GM19238 (cell line): ENCODE results near the gene AP5S1.
A peak's percentile ranks its signal among the peaks of the same experiment; 100 is the strongest.
"Not testable (repeated sequence)": the region's sequence is repeated elsewhere in the genome, so short reads cannot be mapped to it uniquely, and the experiment has no call there.

Experiments
- DNase-seq: peaks from one replicate; pipeline ENCODE4 v3.0.0; 2011; ENCODE audit warnings: low spot score; ENCODE audit not compliant: insufficient read length

AP5S1 gene

GRCh38 chr20:3789201-3789600, 31.1 kb upstream of the AP5S1 start:
- not testable (repeated sequence) for DNase-seq

GRCh38 chr20:3794168-3794567, 26.2 kb upstream of the AP5S1 start:
- not testable (repeated sequence) for DNase-seq

GRCh38 chr20:3794701-3795420, 25.5 kb upstream of the AP5S1 start:
- no peak for DNase-seq

GRCh38 chr20:3795511-3796468, 24.6 kb upstream of the AP5S1 start, which contains the start of gene CDC25B:
Gene CDC25B, plus strand, starts transcription at chr20:3796310. Its CDS starts 222 bp downstream, at chr20:3796532.
- peak; percentile 89 for DNase-seq

GRCh38 chr20:3796477-3797225, 23.7 kb upstream of the AP5S1 start:
- DNase-seq: no peak

- DNase-seq: no peak
These were observed 23.2 kb upstream of the AP5S1 start for GRCh38 chr20:3797226-3797545.

GRCh38 chr20:3797592-3798372, 22.6 kb upstream of the AP5S1 start:
- peak; percentile 52 for DNase-seq

GRCh38 chr20:3798373-3798768, 22.0 kb upstream of the AP5S1 start:
- no peak for DNase-seq

GRCh38 chr20:3798908-3799248, 21.5 kb upstream of the AP5S1 start:
- no peak for DNase-seq

- no peak for DNase-seq
These were observed 20.0 kb upstream of the AP5S1 start for GRCh38 chr20:3800256-3800877.

GRCh38 chr20:3800878-3801260, 19.5 kb upstream of the AP5S1 start:
- DNase-seq: no peak

- no peak for DNase-seq
These were observed 19.0 kb upstream of the AP5S1 start for GRCh38 chr20:3801299-3801698.

GRCh38 chr20:3801846-3802245, 18.5 kb upstream of the AP5S1 start:
- DNase-seq: no peak

- no peak for DNase-seq
These were observed 17.7 kb upstream of the AP5S1 start for GRCh38 chr20:3802524-3803239.

GRCh38 chr20:3803289-3803688, 17.1 kb upstream of the AP5S1 start:
- DNase-seq: no peak

GRCh38 chr20:3803854-3804253, 16.5 kb upstream of the AP5S1 start:
- DNase-seq: no peak

- DNase-seq: no peak
These were observed 16.0 kb upstream of the AP5S1 start for GRCh38 chr20:3804254-3804751.

- no peak for DNase-seq
These were observed 15.6 kb upstream of the AP5S1 start for GRCh38 chr20:3804781-3805180.

GRCh38 chr20:3808544-3808943, 11.8 kb upstream of the AP5S1 start:
- no peak for DNase-seq
